ENCODE data around the gene LCTL. TPM values are rescaled to one million over a fixed set of nuclear protein-coding genes. Genes with fewer than 3 reads are reported as not detected.
A peak's percentile ranks its signal among the peaks of the same experiment; 100 is the strongest.

The LCTL gene
- total RNA-seq, 2 donors from 2014 or later: 0.51 to 0.77 TPM

GRCh38 chr15:66514586-66514985 lies 51.2 kb downstream of the LCTL start:
- Histone ChIP-seq H3K27ac (ENCODE audit: low read depth, low read length) (no peak overlapping the region), H3K9me3 (ENCODE audit: control insufficient read depth, low read length) (no peaks in the 10 kb centered on the region)

DNA sequence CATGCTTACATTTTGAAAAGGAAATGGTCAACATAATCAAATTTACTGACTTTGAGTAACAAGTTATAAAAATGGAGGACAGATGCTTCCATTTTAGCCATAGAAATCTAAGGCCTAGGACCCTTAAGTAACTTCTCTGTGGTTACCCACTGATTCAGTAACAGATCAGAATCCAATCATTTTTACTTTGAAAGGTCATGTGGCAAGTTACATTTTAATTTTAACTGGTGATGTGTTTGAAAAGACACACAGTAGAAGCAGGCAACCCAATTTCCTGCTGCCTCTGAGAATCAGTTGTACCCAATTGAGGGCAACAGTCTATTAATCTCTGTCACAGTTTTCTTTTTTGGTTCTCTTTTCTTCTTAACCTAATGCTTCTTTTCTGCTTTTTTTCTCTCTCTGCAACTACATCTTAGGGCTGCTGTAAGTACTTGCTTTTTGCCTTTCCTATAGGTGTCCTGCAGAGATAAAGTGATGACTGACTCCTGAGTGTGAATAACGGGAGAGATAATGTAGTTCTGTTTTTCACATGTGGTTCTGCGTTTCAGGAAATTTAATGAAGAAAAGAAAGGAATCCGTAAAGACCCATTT lies 57.4 kb downstream of the LCTL start:
- Histone ChIP-seq H3K9ac (ENCODE audit: extremely low read depth, low read length, poor library complexity, severe bottlenecking) (no peak overlapping the region), H3K36me3 (ENCODE audit: control insufficient read depth, insufficient read depth, low read length) (peaks cover 40% of the 10 kb centered on the region), H3K27ac (ENCODE audit: low read depth, low read length) (no peak overlapping the region), H3K27me3 (ENCODE audit: control insufficient read depth, insufficient read depth, low read length, poor library complexity, severe bottlenecking) (no peaks in the 10 kb centered on the region), H3K4me1 (ENCODE audit: control insufficient read depth, insufficient read depth, low read length) (no peaks in the 10 kb centered on the region), H3K4me3 (ENCODE audit: low read length) (no peak overlapping the region), H3K9me3 (ENCODE audit: control insufficient read depth, low read length) (no peaks in the 10 kb centered on the region)
- Mint-ChIP-seq H3K9me3 (no peaks in the 10 kb centered on the region), H3K36me3 (ENCODE audit: low read depth) (peaks cover 26% of the 10 kb centered on the region), H3K4me3 (no peak overlapping the region), H3K4me1 (peaks cover 22% of the 10 kb centered on the region), H3K27me3 (ENCODE audit: insufficient read depth) (no peaks in the 10 kb centered on the region), H3K27ac (peak overlapping the region; percentile 2)
- WGBS, 2 experiments (ENCODE audit: insufficient coverage in 1 of 2, insufficient read length in 1 of 2): 92 to 100% methylated on average over 1 to 3 of the region's 3 CpGs
- TF ChIP-seq, protein P1, sequence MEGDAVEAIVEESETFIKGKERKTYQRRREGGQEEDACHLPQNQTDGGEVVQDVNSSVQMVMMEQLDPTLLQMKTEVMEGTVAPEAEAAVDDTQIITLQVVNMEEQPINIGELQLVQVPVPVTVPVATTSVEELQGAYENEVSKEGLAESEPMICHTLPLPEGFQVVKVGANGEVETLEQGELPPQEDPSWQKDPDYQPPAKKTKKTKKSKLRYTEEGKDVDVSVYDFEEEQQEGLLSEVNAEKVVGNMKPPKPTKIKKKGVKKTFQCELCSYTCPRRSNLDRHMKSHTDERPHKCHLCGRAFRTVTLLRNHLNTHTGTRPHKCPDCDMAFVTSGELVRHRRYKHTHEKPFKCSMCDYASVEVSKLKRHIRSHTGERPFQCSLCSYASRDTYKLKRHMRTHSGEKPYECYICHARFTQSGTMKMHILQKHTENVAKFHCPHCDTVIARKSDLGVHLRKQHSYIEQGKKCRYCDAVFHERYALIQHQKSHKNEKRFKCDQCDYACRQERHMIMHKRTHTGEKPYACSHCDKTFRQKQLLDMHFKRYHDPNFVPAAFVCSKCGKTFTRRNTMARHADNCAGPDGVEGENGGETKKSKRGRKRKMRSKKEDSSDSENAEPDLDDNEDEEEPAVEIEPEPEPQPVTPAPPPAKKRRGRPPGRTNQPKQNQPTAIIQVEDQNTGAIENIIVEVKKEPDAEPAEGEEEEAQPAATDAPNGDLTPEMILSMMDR (conservative IDR thresholded peaks at IDR 0.05): no peak
- DNase-seq: no peak

More at GRCh38 chr15:66514586-66514985, 51.2 kb downstream of the LCTL start:
- Mint-ChIP-seq H3K9me3 (no peaks in the 10 kb centered on the region), H3K27me3 (ENCODE audit: insufficient read depth) (no peaks in the 10 kb centered on the region), H3K4me3 (no peak overlapping the region), H3K4me1 (no peaks in the 10 kb centered on the region), H3K36me3 (ENCODE audit: low read depth) (peaks cover 36% of the 10 kb centered on the region), H3K27ac (peak overlapping the region; percentile 29)
- no peak overlapping the region for H3K4me3 ChIP-seq (ENCODE audit: low read length)
- peaks cover 68% of the 10 kb centered on the region for H3K36me3 ChIP-seq (ENCODE audit: control insufficient read depth, insufficient read depth, low read length)
- TF ChIP-seq, protein P1 (conservative IDR thresholded peaks at IDR 0.05): no peak
- no peak for DNase-seq
- H3K4me1 ChIP-seq (ENCODE audit: control insufficient read depth, insufficient read depth, low read length): no peaks in the 10 kb centered on the region
- no peaks in the 10 kb centered on the region for H3K27me3 ChIP-seq (ENCODE audit: control insufficient read depth, insufficient read depth, low read length, poor library complexity, severe bottlenecking)
- H3K9ac ChIP-seq (ENCODE audit: extremely low read depth, low read length, poor library complexity, severe bottlenecking): no peak overlapping the region
- 90 to 98% methylated on average over 2 to 3 of the region's 3 CpGs for WGBS, 2 experiments (ENCODE audit: insufficient coverage in 1 of 2, insufficient read length in 1 of 2)

DNA sequence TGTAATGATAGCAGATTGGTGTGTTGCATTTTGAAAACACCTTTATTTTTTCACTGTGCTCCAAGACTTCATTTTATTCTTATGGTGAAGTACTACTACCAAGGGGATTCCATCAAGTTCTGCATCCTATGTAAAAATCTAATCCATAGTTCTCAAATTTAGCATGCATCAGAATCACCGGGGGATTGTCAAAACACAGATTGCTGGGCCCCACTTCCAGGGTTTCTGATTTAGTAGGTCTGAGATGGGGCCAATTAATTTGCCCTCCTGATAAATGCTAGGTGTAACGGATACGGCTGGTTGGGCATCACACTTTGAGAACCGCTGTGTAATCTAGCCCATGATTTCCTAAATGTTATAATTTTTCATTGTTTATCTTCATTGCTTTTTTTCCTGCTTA lies 60.0 kb downstream of the LCTL start:
- 60 to 73% methylated on average over 4 of the region's 4 CpGs for WGBS, 2 experiments (ENCODE audit: insufficient coverage in 1 of 2, insufficient read length in 1 of 2)
- Mint-ChIP-seq H3K9me3 (no peaks in the 10 kb centered on the region), H3K36me3 (ENCODE audit: low read depth) (peaks cover 44% of the 10 kb centered on the region), H3K27ac (peak overlapping the region; percentile 98), H3K4me3 (peak overlapping the region; percentile 91), H3K27me3 (ENCODE audit: insufficient read depth) (no peaks in the 10 kb centered on the region), H3K4me1 (peaks cover 37% of the 10 kb centered on the region)
- TF ChIP-seq, protein P1 (conservative IDR thresholded peaks at IDR 0.05): no peak
- Histone ChIP-seq H3K4me3 (ENCODE audit: low read length) (peak overlapping the region; percentile 96), H3K9me3 (ENCODE audit: control insufficient read depth, low read length) (no peaks in the 10 kb centered on the region), H3K9ac (ENCODE audit: extremely low read depth, low read length, poor library complexity, severe bottlenecking) (peak overlapping the region; percentile 96), H3K36me3 (ENCODE audit: control insufficient read depth, insufficient read depth, low read length) (peaks cover 49% of the 10 kb centered on the region), H3K4me1 (ENCODE audit: control insufficient read depth, insufficient read depth, low read length) (no peaks in the 10 kb centered on the region), H3K27ac (ENCODE audit: low read depth, low read length) (no peak overlapping the region), H3K27me3 (ENCODE audit: control insufficient read depth, insufficient read depth, low read length, poor library complexity, severe bottlenecking) (no peaks in the 10 kb centered on the region)
- no peak for DNase-seq

All from endodermal cell (in vitro differentiated cells).